Lower lobe of right lung (tissue), 2 donors: ENCODE measurements around the gene GTPBP6. TPM values are rescaled to one million over a fixed set of nuclear protein-coding genes. Genes with fewer than 3 reads are reported as not detected.
A peak's percentile ranks its signal among the peaks of the same experiment; 100 is the strongest.

Experiments used
- ATAC-seq, 2 donors: fragments of 200-7000 bp; cut with Tn5 transposase; one replicate each; pipeline ENCODE4 v1.9.1; 2020 to 2022; ENCODE audit warnings: mild to moderate bottlenecking in 2 of 2, moderate library complexity in 2 of 2
- DNase-seq: peaks from one replicate; pipeline ENCODE4 v3.0.0-alpha.2; 2020
- H3K27ac ChIP-seq: fragments of 200-600 bp; one replicate; pipeline ENCODE4 v1.8.0; 2022
- H3K27me3 ChIP-seq: fragments of 200-600 bp; one replicate; pipeline ENCODE4 v1.8.0; 2022; ENCODE audit warnings: low read depth
- H3K36me3 ChIP-seq: fragments of 200-600 bp; one replicate; pipeline ENCODE4 v1.8.0; 2022; ENCODE audit warnings: mild to moderate bottlenecking
- H3K4me1 ChIP-seq: fragments of 200-600 bp; one replicate; pipeline ENCODE4 v1.8.0; 2022
- H3K4me3 ChIP-seq: fragments of 200-600 bp; one replicate; pipeline ENCODE4 v1.8.0; 2022; ENCODE audit warnings: mild to moderate bottlenecking
- H3K9me3 ChIP-seq: fragments of 200-600 bp; one replicate; pipeline ENCODE4 v1.8.0; 2022
- CTCF ChIP-seq: fragments of 200-600 bp; IDR thresholded peaks from one replicate; pipeline ENCODE4 v1.8.0; 2022; ENCODE audit warnings: antibody characterized with exemption, mild to moderate bottlenecking
- intact Hi-C: fragments of 100-400 bp; cut with DNase I; formaldehyde crosslinking; loops from one replicate; pipeline ENCODE4 v1.11.0; 2022
- total RNA-seq: library from RNA; stranded (reverse); fragmentation: NEBNext Ultra II Directional; extraction: Animal tissue kit (Norgen Biotek cat#: 25700); gene quantifications from one replicate; pipeline ENCODE4 v1.2.1, GENCODE V29; 2021
- donor health status: DM: no; HTN: yes; CAD: no; lungs with severe emphysema.

Gene GTPBP6
- total RNA-seq, 1 donor from 2014 or later = 47.1 TPM

- no peaks in the 10 kb centered on the region for H3K27me3 ChIP-seq
- no peaks in the 10 kb centered on the region for H3K4me1 ChIP-seq
- no peak for DNase-seq
- no peak overlapping the region for H3K4me3 ChIP-seq
- no peaks in the 10 kb centered on the region for H3K9me3 ChIP-seq
- no peak overlapping the region for H3K27ac ChIP-seq
- no peak for ATAC-seq
- peaks cover 66% of the 10 kb centered on the region for H3K36me3 ChIP-seq
- no peak for TF ChIP-seq CTCF
- intact Hi-C loops = no loop called here
These were observed 18.3 kb downstream of the GTPBP6 start for GRCh38 chrX:300334-300733.

GRCh38 chrX:298993-299392 is 19.6 kb downstream of the GTPBP6 start:
- H3K27ac ChIP-seq = no peak overlapping the region
- no peaks in the 10 kb centered on the region for H3K27me3 ChIP-seq
- H3K4me3 ChIP-seq = no peak overlapping the region
- TF ChIP-seq CTCF = no peak
- ATAC-seq (no peak), DNase-seq (peak; percentile 34)
- intact Hi-C loops = no loop called here
- no peaks in the 10 kb centered on the region for H3K9me3 ChIP-seq
- no peaks in the 10 kb centered on the region for H3K4me1 ChIP-seq
- peaks cover 69% of the 10 kb centered on the region for H3K36me3 ChIP-seq

DNA sequence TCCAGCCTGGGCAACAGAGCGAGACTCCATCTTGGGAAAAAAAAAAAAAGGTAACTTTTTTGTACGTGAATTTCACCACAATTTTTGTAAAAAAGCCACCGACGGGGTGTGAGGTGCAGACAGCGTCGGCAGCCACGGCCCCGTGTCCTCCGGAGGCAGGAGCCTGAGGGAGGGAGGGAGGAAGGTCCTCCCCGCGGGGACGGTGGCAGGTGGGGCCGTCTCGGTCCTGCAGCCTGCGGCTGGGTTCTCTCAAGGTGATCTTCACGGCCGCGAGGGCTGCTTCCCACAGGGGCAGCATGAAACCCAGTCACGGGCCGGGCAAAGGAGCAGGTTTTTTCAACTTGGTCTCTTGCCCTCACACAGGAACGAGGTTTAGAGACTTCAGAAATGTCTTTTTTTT is 23.5 kb downstream of the GTPBP6 start:
- Histone ChIP-seq H3K4me1 (no peaks in the 10 kb centered on the region), H3K27ac (no peak overlapping the region), H3K9me3 (no peaks in the 10 kb centered on the region), H3K36me3 (peaks cover 71% of the 10 kb centered on the region), H3K27me3 (no peaks in the 10 kb centered on the region), H3K4me3 (no peak overlapping the region)
- intact Hi-C loops = no loop called here
- TF ChIP-seq CTCF = no peak
- ATAC-seq = no peak
- DNase-seq = peak; percentile 45

GRCh38 chrX:292900-293897 is 25.4 kb downstream of the GTPBP6 start:
- no peak for ATAC-seq
- DNase-seq = peak; percentile 40
- no peak for TF ChIP-seq CTCF
- Histone ChIP-seq H3K27me3 (no peaks in the 10 kb centered on the region), H3K9me3 (no peaks in the 10 kb centered on the region), H3K4me1 (no peaks in the 10 kb centered on the region), H3K4me3 (no peak overlapping the region), H3K27ac (no peak overlapping the region), H3K36me3 (peaks cover 76% of the 10 kb centered on the region)
- intact Hi-C loops = no loop called here

GRCh38 chrX:291411-291901 is 27.1 kb downstream of the GTPBP6 start:
- TF ChIP-seq CTCF = no peak
- Histone ChIP-seq H3K9me3 (no peaks in the 10 kb centered on the region), H3K36me3 (peaks cover 84% of the 10 kb centered on the region), H3K4me1 (no peaks in the 10 kb centered on the region), H3K4me3 (no peak overlapping the region), H3K27ac (no peak overlapping the region), H3K27me3 (no peaks in the 10 kb centered on the region)
- ATAC-seq = no peak
- peak; percentile 39 for DNase-seq
- intact Hi-C loops = no loop called here
